Endothelial cell of umbilical vein (primary cell): Measurements from ENCODE around the gene LHX1.
A peak's percentile ranks its signal among the peaks of the same experiment; 100 is the strongest.

ENCODE experiments used
- CTCF ChIP-seq, 2 donors: IDR thresholded peaks; 1 replicate in 1 of 2; 2 replicates in 1 of 2; pipeline ENCODE4 v1.5.1; 2011; ENCODE audit warnings: low read length in 2 of 2, mild to moderate bottlenecking in 2 of 2, moderate library complexity in 2 of 2, control low read depth in 1 of 2, inconsistent platforms in 1 of 2, low read depth in 1 of 2; ENCODE audit not compliant: insufficient read depth in 1 of 2; ENCODE audit errors: extremely low read depth in 1 of 2
- EZH2 ChIP-seq: IDR thresholded peaks from 2 replicates; pipeline ENCODE4 v1.6.1; 2012; ENCODE audit warnings: borderline replicate concordance, low read depth, mild to moderate bottlenecking, moderate library complexity, low read length, inconsistent platforms; ENCODE audit not compliant: severe bottlenecking
- GATA2 ChIP-seq: IDR thresholded peaks from 2 replicates; pipeline ENCODE4 v1.7.0; 2011; ENCODE audit warnings: low read depth, mild to moderate bottlenecking, moderate library complexity, mixed read lengths, low read length; ENCODE audit not compliant: insufficient read length, insufficient read depth
- JUN ChIP-seq: IDR thresholded peaks from 2 replicates; pipeline ENCODE4 v1.6.1; 2011; ENCODE audit warnings: borderline replicate concordance, low read depth; ENCODE audit not compliant: insufficient read length, insufficient read depth
- MYC ChIP-seq: IDR thresholded peaks from one replicate; pipeline ENCODE4 v1.6.1; 2011; ENCODE audit warnings: mild to moderate bottlenecking, low read depth, low read length
- POLR2A ChIP-seq: IDR thresholded peaks from 2 replicates; pipeline ENCODE4 v1.6.1; 2012; ENCODE audit warnings: low read depth, mild to moderate bottlenecking, control low read depth, low read length
- POLR2AphosphoS5 ChIP-seq: IDR thresholded peaks from 2 replicates; pipeline ENCODE4 v1.6.1; 2012; ENCODE audit warnings: low read depth, mild to moderate bottlenecking, control low read depth, low read length, moderate library complexity; ENCODE audit not compliant: insufficient read depth
- TF ChIP-seq, protein P1 (sequence below): IDR thresholded peaks from 2 replicates; pipeline ENCODE4 v1.6.1; 2011; ENCODE audit not compliant: insufficient read depth, insufficient read length

DNA sequence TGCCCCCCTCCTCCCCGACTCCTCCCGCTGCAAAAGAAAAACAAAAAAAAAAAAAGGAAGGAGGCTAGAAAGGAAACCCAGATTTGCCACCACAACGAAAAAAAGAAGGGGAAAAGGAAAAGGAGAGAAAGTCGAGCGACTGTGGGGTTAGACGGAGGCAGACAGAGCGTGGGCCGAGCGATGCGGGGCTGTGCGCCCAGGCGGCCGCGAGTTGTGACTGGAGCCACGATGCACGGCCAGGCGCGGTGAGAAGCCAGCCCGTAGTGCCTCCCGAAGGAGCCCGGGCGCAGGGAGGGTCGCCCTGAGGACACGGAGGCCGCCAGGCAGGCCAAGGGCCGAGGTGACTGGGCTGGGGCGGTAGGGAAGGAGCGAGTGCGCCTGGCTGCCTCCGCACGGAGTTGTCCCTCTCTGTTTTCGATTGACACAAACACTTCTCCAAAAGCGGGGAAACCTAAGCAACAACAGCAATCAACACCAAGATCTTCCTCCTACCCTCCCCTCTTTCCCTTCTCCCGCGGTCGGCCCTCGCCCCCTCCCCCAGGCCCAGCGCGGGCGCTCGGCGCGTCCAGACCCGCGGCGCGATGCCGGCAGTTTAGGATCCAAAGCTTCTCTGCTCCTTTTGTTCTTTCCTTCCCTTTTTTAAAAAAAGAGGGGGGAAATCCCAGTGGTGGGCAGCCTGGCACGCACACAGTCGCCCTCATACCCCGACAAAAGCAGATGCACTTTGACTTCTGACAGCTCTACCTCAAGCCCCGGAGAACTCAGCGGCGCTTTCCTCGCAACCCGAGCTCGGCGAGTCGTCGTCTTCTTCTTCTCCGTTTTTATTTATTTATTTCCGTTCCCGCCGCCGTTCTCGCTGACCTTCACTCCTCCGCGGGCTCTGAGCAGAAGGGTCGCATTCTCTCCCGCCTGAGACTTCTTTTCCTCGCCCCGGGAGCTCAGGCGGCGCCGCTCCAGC, at the start of gene LHX1:
- TF ChIP-seq CTCF (IDR thresholded peaks at IDR 0.05; ENCODE audit: extremely low read depth in 1 of 2, insufficient read depth in 1 of 2, low read depth in 1 of 2, low read length in 2 of 2) = no peak
- no peak for TF ChIP-seq POLR2A
- no peak for TF ChIP-seq POLR2AphosphoS5
- peak; percentile 92 for TF ChIP-seq EZH2
- TF ChIP-seq JUN = no peak
- TF ChIP-seq MYC = no peak
- no peak for TF ChIP-seq GATA2
- TF ChIP-seq, protein P1, sequence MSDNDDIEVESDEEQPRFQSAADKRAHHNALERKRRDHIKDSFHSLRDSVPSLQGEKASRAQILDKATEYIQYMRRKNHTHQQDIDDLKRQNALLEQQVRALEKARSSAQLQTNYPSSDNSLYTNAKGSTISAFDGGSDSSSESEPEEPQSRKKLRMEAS = no peak
